ACC112 (cell line): ENCODE results near the gene MERTK.

Experiments used
- H2AFZ ChIP-seq: fragments of 200-600 bp; sonication (generic); one replicate; pipeline ENCODE4 v1.6.0; 2017; ENCODE audit warnings: antibody characterized with exemption, low read length; ENCODE audit not compliant: unreplicated experiment
- H3K27ac ChIP-seq: fragments of 200-600 bp; sonication (generic); 2 replicates; pipeline ENCODE4 v1.5.1; 2014; ENCODE audit warnings: low read depth, mild to moderate bottlenecking, antibody characterized with exemption, low read length, moderate library complexity
- H3K27me3 ChIP-seq: fragments of 200-600 bp; sonication (generic); 2 replicates; pipeline ENCODE4 v1.6.1; 2014; ENCODE audit warnings: mild to moderate bottlenecking, antibody characterized with exemption, low read length, moderate library complexity, mixed read lengths; ENCODE audit not compliant: insufficient read depth
- H3K36me3 ChIP-seq: fragments of 200-600 bp; sonication (generic); 2 replicates; pipeline ENCODE4 v1.6.1; 2016; ENCODE audit warnings: mild to moderate bottlenecking, antibody characterized with exemption, low read length, moderate library complexity, mixed read lengths; ENCODE audit not compliant: insufficient read depth
- H3K4me1 ChIP-seq: fragments of 200-600 bp; sonication (generic); one replicate; pipeline ENCODE4 v1.6.1; 2016; ENCODE audit warnings: low read length, mixed read lengths; ENCODE audit not compliant: insufficient read depth, unreplicated experiment, control insufficient read depth
- H3K4me3 ChIP-seq: fragments of 200-600 bp; sonication (generic); 2 replicates; pipeline ENCODE4 v1.5.1; 2014; ENCODE audit warnings: mild to moderate bottlenecking, low read depth, low read length
- H3K79me2 ChIP-seq: fragments of 200-600 bp; sonication (generic); one replicate; pipeline ENCODE4 v1.6.0; 2016; ENCODE audit warnings: low read length; ENCODE audit not compliant: control insufficient read depth, unreplicated experiment, insufficient read depth

Gene MERTK

DNA sequence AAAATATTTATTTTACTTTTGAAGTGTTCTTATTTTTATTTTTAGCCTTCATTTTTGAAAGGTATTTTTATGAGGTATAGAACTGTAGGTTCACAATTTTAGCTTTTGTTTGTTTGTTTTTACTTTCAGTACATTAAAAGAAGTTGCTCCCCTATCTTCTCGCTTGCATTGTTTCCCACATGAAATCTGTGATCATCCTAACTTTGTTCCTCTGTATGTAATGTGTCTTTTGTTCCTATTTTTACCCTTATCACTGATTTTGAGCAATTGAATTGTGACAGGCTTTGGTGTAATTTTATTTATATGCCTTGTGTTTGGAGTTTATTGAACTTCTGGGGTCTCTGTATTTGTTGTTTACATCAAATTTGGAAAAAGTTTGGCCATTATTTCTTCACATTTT, 78.8 kb downstream of the MERTK start:
- H3K27ac ChIP-seq: no peak overlapping the region
- H3K36me3 ChIP-seq: no peaks in the 10 kb centered on the region
- no peak overlapping the region for H3K4me3 ChIP-seq
- H3K4me1 ChIP-seq: peaks cover 21% of the 10 kb centered on the region
- no peaks in the 10 kb centered on the region for H3K27me3 ChIP-seq
- no peaks in the 10 kb centered on the region for H3K79me2 ChIP-seq
- H2AFZ ChIP-seq: no peak overlapping the region

- Histone ChIP-seq H3K79me2 (no peaks in the 10 kb centered on the region), H3K27ac (no peak overlapping the region)
Measured at GRCh38 chr2:111978452-111979170, 80.2 kb downstream of the MERTK start.

GRCh38 chr2:111981666-111982065, 83.3 kb downstream of the MERTK start:
- H2AFZ ChIP-seq: no peak overlapping the region
- no peak overlapping the region for H3K27ac ChIP-seq
- H3K79me2 ChIP-seq: no peaks in the 10 kb centered on the region
- H3K36me3 ChIP-seq: no peaks in the 10 kb centered on the region
- H3K4me1 ChIP-seq: no peaks in the 10 kb centered on the region
- no peak overlapping the region for H3K4me3 ChIP-seq
- no peaks in the 10 kb centered on the region for H3K27me3 ChIP-seq

More at GRCh38 chr2:111978452-111979170, 80.2 kb downstream of the MERTK start:
- Histone ChIP-seq H3K4me1 (peaks cover 10% of the 10 kb centered on the region), H3K4me3 (no peak overlapping the region), H3K36me3 (no peaks in the 10 kb centered on the region), H3K27me3 (no peaks in the 10 kb centered on the region), H2AFZ (no peak overlapping the region)

GRCh38 chr2:111982822-111983221, 84.4 kb downstream of the MERTK start:
- Histone ChIP-seq H3K27me3 (no peaks in the 10 kb centered on the region), H3K27ac (no peak overlapping the region), H3K4me1 (no peaks in the 10 kb centered on the region), H2AFZ (no peak overlapping the region), H3K4me3 (no peak overlapping the region), H3K79me2 (no peaks in the 10 kb centered on the region), H3K36me3 (no peaks in the 10 kb centered on the region)

GRCh38 chr2:111983478-111984212, 85.2 kb downstream of the MERTK start:
- no peaks in the 10 kb centered on the region for H3K36me3 ChIP-seq
- no peak overlapping the region for H2AFZ ChIP-seq
- no peaks in the 10 kb centered on the region for H3K4me1 ChIP-seq
- H3K27me3 ChIP-seq: no peaks in the 10 kb centered on the region
- no peak overlapping the region for H3K4me3 ChIP-seq
- H3K27ac ChIP-seq: no peak overlapping the region
- H3K79me2 ChIP-seq: no peaks in the 10 kb centered on the region

DNA sequence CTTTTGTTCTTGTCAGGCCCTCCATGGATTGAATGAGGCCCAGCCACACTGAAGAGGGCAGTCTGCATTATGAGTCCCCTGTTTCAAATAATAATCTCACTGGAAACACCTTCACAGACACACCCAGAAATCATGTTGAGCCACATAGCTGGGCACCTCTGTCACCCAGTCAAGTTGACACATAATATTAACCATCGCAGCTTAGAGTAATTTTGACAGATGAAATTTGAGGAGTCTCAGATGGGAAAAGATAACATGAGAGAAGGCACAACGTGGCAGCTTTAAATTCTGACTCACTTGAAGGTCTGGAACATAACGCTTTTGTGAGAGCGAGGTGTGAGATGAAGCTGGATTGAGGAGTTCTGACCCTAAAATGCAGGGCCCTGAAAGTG, 85.8 kb downstream of the MERTK start:
- H3K79me2 ChIP-seq: no peaks in the 10 kb centered on the region
- H3K4me3 ChIP-seq: no peak overlapping the region
- H3K36me3 ChIP-seq: no peaks in the 10 kb centered on the region
- H2AFZ ChIP-seq: no peak overlapping the region
- no peaks in the 10 kb centered on the region for H3K27me3 ChIP-seq
- H3K27ac ChIP-seq: no peak overlapping the region
- no peaks in the 10 kb centered on the region for H3K4me1 ChIP-seq

DNA sequence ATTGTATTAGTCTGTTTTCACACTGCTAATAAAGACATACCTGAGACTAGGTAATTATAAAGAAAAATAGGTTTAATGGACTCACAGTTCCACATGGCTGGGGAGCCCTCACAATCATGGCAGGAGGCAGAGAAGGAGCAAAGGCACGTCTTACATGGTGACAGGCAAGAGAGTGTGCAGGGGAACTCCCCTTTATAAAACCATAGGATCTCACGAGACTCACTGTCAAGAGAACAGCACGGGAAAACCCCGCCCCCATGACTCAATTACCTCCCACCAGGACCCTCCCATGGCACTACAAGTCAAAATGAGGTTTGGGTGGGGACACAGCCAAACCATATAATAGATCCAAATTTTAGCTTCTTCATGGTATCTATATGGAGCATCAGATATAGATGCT, 87.1 kb downstream of the MERTK start:
- H3K36me3 ChIP-seq: no peaks in the 10 kb centered on the region

DNA sequence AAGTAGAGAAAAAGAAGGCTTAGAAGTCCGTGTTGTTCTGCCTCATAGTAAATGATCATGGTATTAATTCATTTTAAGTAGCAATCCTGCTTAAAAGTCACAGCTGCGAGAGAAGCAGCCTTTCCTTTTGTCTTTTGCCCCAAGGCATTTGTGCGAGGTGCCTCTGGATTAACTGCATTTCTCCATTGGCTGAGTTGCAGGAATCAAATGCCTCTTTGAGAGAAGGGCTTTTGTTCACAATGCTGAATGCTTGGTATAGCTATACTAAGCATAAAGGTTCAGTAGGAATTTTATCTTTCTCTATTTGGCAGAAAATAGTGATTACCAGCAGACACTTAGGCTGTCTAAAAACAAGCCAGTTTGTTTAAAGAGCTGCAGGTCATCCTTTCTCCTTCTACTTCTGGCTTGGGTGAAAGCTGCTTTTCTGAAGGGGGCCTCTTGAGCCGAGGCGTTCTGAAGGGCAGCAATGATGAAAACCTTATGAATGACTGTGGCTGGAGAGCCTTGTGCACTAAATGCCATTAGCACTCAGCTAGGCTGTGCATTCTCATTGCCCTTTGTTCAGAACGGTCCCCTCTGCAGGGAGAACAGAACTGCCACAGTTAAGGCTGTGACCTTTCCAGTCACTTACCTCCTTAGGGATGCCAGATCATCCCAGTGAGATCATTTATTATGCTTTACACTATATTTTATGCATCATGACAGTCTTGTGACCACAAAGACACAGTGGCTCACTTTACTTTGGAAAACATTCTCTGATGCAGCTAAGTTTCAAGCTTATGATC, 87.9 kb downstream of the MERTK start:
- Histone ChIP-seq H3K27ac (no peak overlapping the region), H3K4me1 (no peaks in the 10 kb centered on the region), H2AFZ (no peak overlapping the region), H3K36me3 (no peaks in the 10 kb centered on the region), H3K79me2 (no peaks in the 10 kb centered on the region), H3K4me3 (no peak overlapping the region), H3K27me3 (no peaks in the 10 kb centered on the region)

More for the DNA sequence above, 87.1 kb downstream of the MERTK start:
- Histone ChIP-seq H3K27me3 (no peaks in the 10 kb centered on the region), H2AFZ (no peak overlapping the region), H3K27ac (no peak overlapping the region), H3K4me3 (no peak overlapping the region), H3K4me1 (no peaks in the 10 kb centered on the region), H3K79me2 (no peaks in the 10 kb centered on the region)

GRCh38 chr2:111990375-111990774, 92.0 kb downstream of the MERTK start:
- H3K79me2 ChIP-seq: no peaks in the 10 kb centered on the region
- no peak overlapping the region for H3K27ac ChIP-seq
- no peak overlapping the region for H2AFZ ChIP-seq

DNA sequence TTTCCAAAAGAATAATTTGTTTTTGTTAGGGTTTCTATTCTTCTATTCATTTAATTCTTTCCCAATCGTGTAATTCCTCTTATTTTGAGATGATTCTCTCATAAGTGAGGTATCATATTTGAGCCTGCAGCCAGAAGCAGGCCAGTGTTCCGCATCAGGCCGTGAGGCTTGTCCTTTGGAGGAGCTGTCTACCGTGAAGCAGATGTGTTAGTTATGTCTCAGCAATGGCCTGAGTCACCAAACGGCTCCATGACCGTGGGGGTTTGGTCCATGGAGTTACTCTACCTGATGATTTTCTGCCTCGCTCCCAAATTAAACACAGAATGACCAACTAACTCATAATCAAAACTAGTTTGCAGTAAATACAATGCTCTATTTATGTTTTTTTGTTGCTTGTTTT, 92.4 kb downstream of the MERTK start:
- H2AFZ ChIP-seq: no peak overlapping the region
- H3K4me3 ChIP-seq: no peak overlapping the region
- no peaks in the 10 kb centered on the region for H3K27me3 ChIP-seq
- H3K27ac ChIP-seq: no peak overlapping the region
- no peaks in the 10 kb centered on the region for H3K79me2 ChIP-seq
- no peaks in the 10 kb centered on the region for H3K4me1 ChIP-seq
- H3K36me3 ChIP-seq: no peaks in the 10 kb centered on the region

More at GRCh38 chr2:111990375-111990774, 92.0 kb downstream of the MERTK start:
- Histone ChIP-seq H3K4me3 (no peak overlapping the region), H3K36me3 (no peaks in the 10 kb centered on the region), H3K4me1 (no peaks in the 10 kb centered on the region), H3K27me3 (no peaks in the 10 kb centered on the region)
